Vagina (tissue), 2 donors: ENCODE data around the gene NAV2. TPM values are rescaled to one million over a fixed set of nuclear protein-coding genes. Genes with fewer than 3 reads are reported as not detected.

Experiments
- DNase-seq, 2 donors: peaks; one replicate each; pipeline ENCODE4 v3.0.0-alpha.2; 2017; ENCODE audit errors: extremely low spot score in 2 of 2
- H3K27ac ChIP-seq: fragments of 200-600 bp; sonication (generic); one replicate; pipeline ENCODE4 v1.5.1; 2019
- H3K27me3 ChIP-seq: fragments of 200-600 bp; sonication (generic); one replicate; pipeline ENCODE4 v1.5.1; 2019
- H3K36me3 ChIP-seq, 2 donors: fragments of 200-600 bp; sonication (generic); one replicate each; pipeline ENCODE4 v1.5.1; 2017 to 2019
- H3K4me1 ChIP-seq: fragments of 200-600 bp; sonication (generic); one replicate; pipeline ENCODE4 v1.5.1; 2019
- H3K4me3 ChIP-seq, 2 donors: fragments of 200-600 bp; sonication (generic); 1 replicate in 1 of 2; 2 replicates in 1 of 2; pipeline ENCODE4 v1.5.1; 2016 to 2019
- H3K9me3 ChIP-seq: fragments of 200-600 bp; sonication (generic); one replicate; pipeline ENCODE4 v1.5.1; 2019
- POLR2A ChIP-seq, 2 donors: fragments of 450-650 bp; IDR thresholded peaks; one replicate each; pipeline ENCODE4 v1.6.1; 2017; ENCODE audit warnings: antibody characterized with exemption in 2 of 2, mild to moderate bottlenecking in 2 of 2, moderate library complexity in 2 of 2
- POLR2AphosphoS5 ChIP-seq, 2 donors: sonication (generic); formaldehyde crosslinking; IDR thresholded peaks; one replicate each; pipeline ENCODE4 v1.9.0; 2017; ENCODE audit warnings: antibody characterized with exemption in 2 of 2, mild to moderate bottlenecking in 2 of 2, low read depth in 1 of 2; ENCODE audit not compliant: insufficient read depth in 1 of 2
- intact Hi-C: fragments of 100-400 bp; cut with DNase I; formaldehyde crosslinking; loops from one replicate; pipeline ENCODE4 v1.15.1; 2023
- total RNA-seq: library from RNA; depleted of rRNA; stranded (reverse); fragments of >200 nt; gene quantifications from one replicate; pipeline ENCODE4 v1.2.3, GENCODE V29; 2016
- TF ChIP-seq, protein P1 (sequence below), 3 experiments: fragments of 450-650 bp in 2 of 3; fragments of 200-600 bp in 1 of 3; sonication (generic) in 1 of 3; IDR thresholded peaks; one replicate each; pipeline ENCODE4 v1.5.1; 2017 to 2019; ENCODE audit warnings: antibody characterized with exemption in 3 of 3, mild to moderate bottlenecking in 2 of 3, moderate library complexity in 2 of 3

The NAV2 gene
- total RNA-seq, 1 donor from 2014 or later, result 25.3 TPM

GRCh38 chr11:19821993-19822392, 109.4 kb downstream of the NAV2 start:
- DNase-seq, result no peak
- intact Hi-C loops, result no loop called here
- Histone ChIP-seq H3K36me3 (no peaks in the 10 kb centered on the region), H3K4me3 (no peak overlapping the region), H3K27me3 (no peaks in the 10 kb centered on the region), H3K9me3 (no peaks in the 10 kb centered on the region), H3K27ac (no peak overlapping the region), H3K4me1 (no peaks in the 10 kb centered on the region)
- TF ChIP-seq, protein P1, sequence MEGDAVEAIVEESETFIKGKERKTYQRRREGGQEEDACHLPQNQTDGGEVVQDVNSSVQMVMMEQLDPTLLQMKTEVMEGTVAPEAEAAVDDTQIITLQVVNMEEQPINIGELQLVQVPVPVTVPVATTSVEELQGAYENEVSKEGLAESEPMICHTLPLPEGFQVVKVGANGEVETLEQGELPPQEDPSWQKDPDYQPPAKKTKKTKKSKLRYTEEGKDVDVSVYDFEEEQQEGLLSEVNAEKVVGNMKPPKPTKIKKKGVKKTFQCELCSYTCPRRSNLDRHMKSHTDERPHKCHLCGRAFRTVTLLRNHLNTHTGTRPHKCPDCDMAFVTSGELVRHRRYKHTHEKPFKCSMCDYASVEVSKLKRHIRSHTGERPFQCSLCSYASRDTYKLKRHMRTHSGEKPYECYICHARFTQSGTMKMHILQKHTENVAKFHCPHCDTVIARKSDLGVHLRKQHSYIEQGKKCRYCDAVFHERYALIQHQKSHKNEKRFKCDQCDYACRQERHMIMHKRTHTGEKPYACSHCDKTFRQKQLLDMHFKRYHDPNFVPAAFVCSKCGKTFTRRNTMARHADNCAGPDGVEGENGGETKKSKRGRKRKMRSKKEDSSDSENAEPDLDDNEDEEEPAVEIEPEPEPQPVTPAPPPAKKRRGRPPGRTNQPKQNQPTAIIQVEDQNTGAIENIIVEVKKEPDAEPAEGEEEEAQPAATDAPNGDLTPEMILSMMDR (IDR thresholded peaks at IDR 0.05), result no peak
- TF ChIP-seq POLR2AphosphoS5 (IDR thresholded peaks at IDR 0.05; ENCODE audit: insufficient read depth in 1 of 2, low read depth in 1 of 2) (no peak), POLR2A (IDR thresholded peaks at IDR 0.05) (no peak)

DNA sequence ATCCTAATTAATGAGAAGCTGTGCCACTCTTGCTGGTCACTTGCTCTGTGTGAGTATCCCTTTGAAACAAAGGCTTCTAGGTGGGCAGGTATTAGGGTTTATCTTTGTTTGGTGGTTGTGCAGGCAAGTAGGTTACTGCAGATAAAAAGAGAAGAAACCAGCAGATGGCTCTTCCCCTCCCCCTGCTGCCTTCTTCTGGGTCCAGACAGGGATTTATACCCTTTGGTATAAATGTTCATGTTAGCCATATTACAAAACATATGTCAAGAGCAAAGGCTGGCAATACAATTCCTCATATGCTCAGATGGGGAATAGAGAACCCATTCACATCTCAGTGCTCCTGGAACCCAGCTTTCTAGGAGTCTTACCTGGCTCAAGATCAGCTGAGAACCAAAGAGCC, 109.9 kb downstream of the NAV2 start:
- Histone ChIP-seq H3K27ac (no peak overlapping the region), H3K4me3 (no peak overlapping the region), H3K4me1 (no peaks in the 10 kb centered on the region), H3K27me3 (no peaks in the 10 kb centered on the region), H3K9me3 (no peaks in the 10 kb centered on the region), H3K36me3 (no peaks in the 10 kb centered on the region)
- TF ChIP-seq, protein P1 (IDR thresholded peaks at IDR 0.05), result no peak
- no peak for TF ChIP-seq POLR2A (IDR thresholded peaks at IDR 0.05)
- no peak for TF ChIP-seq POLR2AphosphoS5 (IDR thresholded peaks at IDR 0.05; ENCODE audit: insufficient read depth in 1 of 2, low read depth in 1 of 2)
- intact Hi-C loops, result no loop called here
- no peak for DNase-seq

DNA sequence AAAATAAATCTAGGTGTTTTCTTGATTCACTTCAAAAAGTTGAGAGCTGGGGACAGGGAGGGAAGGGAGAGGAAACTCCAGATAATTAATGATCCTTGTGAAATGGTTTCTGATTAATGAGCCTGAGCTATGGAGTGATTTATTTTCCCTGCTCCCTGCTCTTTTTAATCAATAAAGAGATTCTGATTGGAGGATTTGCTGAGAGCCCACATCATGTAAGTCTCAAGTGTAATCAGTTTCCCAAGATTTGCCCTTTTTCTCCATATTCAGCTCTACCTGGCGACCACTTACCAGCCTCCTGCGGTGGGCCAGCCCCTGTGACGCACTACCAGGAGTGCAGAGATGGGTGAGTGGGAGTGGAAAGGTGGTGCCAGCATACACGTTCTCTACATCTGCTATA, 114.0 kb downstream of the NAV2 start:
- Histone ChIP-seq H3K4me3 (no peak overlapping the region), H3K27me3 (no peaks in the 10 kb centered on the region), H3K27ac (no peak overlapping the region), H3K36me3 (no peaks in the 10 kb centered on the region), H3K4me1 (peaks cover 15% of the 10 kb centered on the region), H3K9me3 (no peaks in the 10 kb centered on the region)
- intact Hi-C loops, result no loop called here
- TF ChIP-seq, protein P1 (IDR thresholded peaks at IDR 0.05), result no peak
- TF ChIP-seq POLR2AphosphoS5 (IDR thresholded peaks at IDR 0.05; ENCODE audit: insufficient read depth in 1 of 2, low read depth in 1 of 2), result no peak
- no peak for TF ChIP-seq POLR2A (IDR thresholded peaks at IDR 0.05)
- no peak for DNase-seq

- Histone ChIP-seq H3K27me3 (no peaks in the 10 kb centered on the region), H3K4me3 (no peak overlapping the region), H3K36me3 (no peaks in the 10 kb centered on the region), H3K9me3 (no peaks in the 10 kb centered on the region), H3K27ac (no peak overlapping the region), H3K4me1 (peaks cover 15% of the 10 kb centered on the region)
- no peak for TF ChIP-seq POLR2AphosphoS5 (IDR thresholded peaks at IDR 0.05; ENCODE audit: insufficient read depth in 1 of 2, low read depth in 1 of 2)
- TF ChIP-seq, protein P1 (IDR thresholded peaks at IDR 0.05), result no peak
- TF ChIP-seq POLR2A (IDR thresholded peaks at IDR 0.05), result no peak
- no peak for DNase-seq
- intact Hi-C loops, result no loop called here
Observed at GRCh38 chr11:19827399-19828135, 114.9 kb downstream of the NAV2 start.

GRCh38 chr11:19828382-19829108, 115.9 kb downstream of the NAV2 start:
- intact Hi-C loops, result no loop called here
- Histone ChIP-seq H3K27ac (no peak overlapping the region), H3K4me1 (peaks cover 15% of the 10 kb centered on the region), H3K36me3 (no peaks in the 10 kb centered on the region), H3K4me3 (no peak overlapping the region), H3K27me3 (no peaks in the 10 kb centered on the region), H3K9me3 (no peaks in the 10 kb centered on the region)
- no peak for DNase-seq
- TF ChIP-seq, protein P1 (IDR thresholded peaks at IDR 0.05), result no peak
- TF ChIP-seq POLR2AphosphoS5 (IDR thresholded peaks at IDR 0.05; ENCODE audit: insufficient read depth in 1 of 2, low read depth in 1 of 2) (no peak), POLR2A (IDR thresholded peaks at IDR 0.05) (no peak)
